ENCODE results near the gene SLC7A9.

- TF ChIP-seq CTCF (IDR thresholded peaks at IDR 0.05) (no peak), POLR2AphosphoS5 (IDR thresholded peaks at IDR 0.05) (no peak), POLR2A (IDR thresholded peaks at IDR 0.05) (no peak)
Observed at GRCh38 chr19:32876919-32877285, 7.3 kb upstream of the SLC7A9 start.
